ENCODE data around the gene PKP1. TPM values are rescaled to one million over a fixed set of nuclear protein-coding genes. Genes with fewer than 3 reads are reported as not detected.
A peak's percentile ranks its signal among the peaks of the same experiment; 100 is the strongest.

The PKP1 gene
- total RNA-seq, 2 donors from 2014 or later, result 0.77 to 1.0 TPM

- no peak for DNase-seq
- peak in 1 of 2 donors; percentile 46 for ATAC-seq
- intact Hi-C loops (cut with DNase I), result no loop called here
Observed at GRCh38 chr1:201335174-201335870, 52.0 kb downstream of the PKP1 start.

DNA sequence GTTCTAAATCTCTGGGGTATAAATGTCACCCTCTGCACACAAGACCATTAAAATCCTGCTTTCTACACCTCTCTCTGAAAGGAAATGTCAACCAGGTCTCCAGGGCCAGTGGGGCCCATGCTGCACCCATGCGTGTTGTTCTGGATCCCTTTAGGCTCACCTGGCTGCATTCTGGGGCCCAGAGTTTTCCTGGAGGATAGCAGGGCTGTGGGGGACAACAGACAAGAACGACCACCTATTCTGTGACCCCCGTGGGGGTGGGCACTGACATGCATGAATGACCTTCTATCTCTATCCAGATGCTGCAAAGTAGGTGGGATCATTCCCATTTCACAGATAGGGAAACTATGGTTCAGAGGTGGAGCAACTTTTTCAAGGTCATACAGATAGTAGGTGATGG is 52.6 kb downstream of the PKP1 start:
- no peak for DNase-seq

DNA sequence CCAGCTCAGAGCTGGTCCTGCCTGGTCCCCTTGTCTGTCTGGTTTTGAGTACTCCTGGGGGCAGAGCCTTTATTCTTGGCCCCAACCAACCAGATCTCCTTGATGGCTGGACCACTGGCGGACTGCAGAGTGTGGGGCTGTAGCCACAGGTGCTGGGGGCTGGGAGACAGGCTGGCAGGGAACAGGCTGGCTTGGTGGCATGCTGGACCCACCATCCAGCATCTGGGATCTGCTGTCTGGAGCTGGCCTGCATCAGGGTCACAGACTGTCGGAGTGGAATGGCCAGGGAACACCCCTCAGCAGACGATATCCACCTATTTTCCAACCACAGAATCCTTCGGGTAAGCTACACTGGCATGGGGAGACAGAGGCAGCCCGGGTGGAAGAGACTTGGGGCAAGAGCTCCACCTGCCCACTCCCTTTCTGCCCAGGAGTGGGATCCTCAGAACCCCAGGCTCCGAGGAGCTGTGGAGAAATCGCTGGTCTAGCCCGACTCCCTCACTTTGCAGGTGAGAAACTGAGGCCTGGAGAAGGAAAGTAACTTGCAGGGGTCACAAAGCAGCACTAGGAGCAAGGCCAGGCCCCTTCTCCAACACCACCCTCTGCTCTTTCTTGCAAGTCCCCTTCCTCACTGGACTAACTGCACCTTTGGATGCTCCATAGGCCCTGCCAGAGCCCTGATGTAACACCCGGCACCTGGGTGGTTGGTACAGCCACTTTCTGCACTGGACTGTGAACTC is 53.6 kb downstream of the PKP1 start:
- DNase-seq (no peak), ATAC-seq (no peak)
- intact Hi-C loops (cut with DNase I), result no loop called here

More for the DNA sequence above, 52.6 kb downstream of the PKP1 start:
- intact Hi-C loops (cut with DNase I), result no loop called here
- ATAC-seq, result no peak

- DNase-seq (no peak), ATAC-seq (no peak)
- intact Hi-C loops (cut with DNase I), result no loop called here
Observed at GRCh38 chr1:201341377-201341776, 58.1 kb downstream of the PKP1 start.

- intact Hi-C loops (cut with DNase I), result loop anchor here (5.0 kb wide), 2 partner anchors 63 to 92 kb away; no protein-coding TSS in a partner anchor
- ATAC-seq (no peak), DNase-seq (peak; percentile 4)
Observed at GRCh38 chr1:201344206-201345080, 61.1 kb downstream of the PKP1 start.

- ATAC-seq (no peak), DNase-seq (no peak)
- intact Hi-C loops (cut with DNase I), result loop anchor here (5.0 kb wide), 2 partner anchors 62 to 93 kb away; no protein-coding TSS in a partner anchor
Observed at GRCh38 chr1:201345081-201345355, 61.7 kb downstream of the PKP1 start.

GRCh38 chr1:201346337-201346939 is 63.1 kb downstream of the PKP1 start:
- DNase-seq, result peak; percentile 25
- peak; percentile 30 to 60 for ATAC-seq
- intact Hi-C loops (cut with DNase I), result loop anchor here (2.0 to 5.0 kb wide), 3 partner anchors 61 to 94 kb away; no protein-coding TSS in a partner anchor

DNA sequence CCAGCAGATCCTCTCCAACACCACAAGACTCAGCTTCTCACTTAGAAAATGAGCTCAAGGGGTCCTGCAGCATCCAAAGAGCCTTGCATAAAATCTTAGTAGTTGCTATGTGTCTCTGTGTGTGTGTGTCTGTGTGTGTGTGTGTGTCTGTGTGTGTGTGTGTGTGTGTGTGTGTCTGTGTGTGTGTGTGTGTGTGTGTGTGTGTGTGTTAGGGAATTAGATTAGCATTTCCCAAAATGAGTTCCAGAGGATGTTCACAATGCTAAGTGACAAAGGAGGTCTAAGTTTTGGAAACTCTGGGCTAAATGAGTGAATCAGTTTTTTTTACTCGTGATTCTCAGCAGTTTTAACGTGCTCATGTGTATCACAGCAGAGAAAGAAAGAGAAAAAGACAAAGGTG is 63.7 kb downstream of the PKP1 start:
- ATAC-seq, result peak in 1 of 2 donors; percentile 1
- no peak for DNase-seq
- intact Hi-C loops (cut with DNase I), result loop anchor here (2.0 to 5.0 kb wide), 3 partner anchors 60 to 95 kb away; no protein-coding TSS in a partner anchor

- intact Hi-C loops (cut with DNase I), result loop anchor here (2.0 to 5.0 kb wide), 3 partner anchors 60 to 95 kb away; no protein-coding TSS in a partner anchor
- ATAC-seq (no peak), DNase-seq (no peak)
Observed at GRCh38 chr1:201347498-201348210, 64.3 kb downstream of the PKP1 start.

DNA sequence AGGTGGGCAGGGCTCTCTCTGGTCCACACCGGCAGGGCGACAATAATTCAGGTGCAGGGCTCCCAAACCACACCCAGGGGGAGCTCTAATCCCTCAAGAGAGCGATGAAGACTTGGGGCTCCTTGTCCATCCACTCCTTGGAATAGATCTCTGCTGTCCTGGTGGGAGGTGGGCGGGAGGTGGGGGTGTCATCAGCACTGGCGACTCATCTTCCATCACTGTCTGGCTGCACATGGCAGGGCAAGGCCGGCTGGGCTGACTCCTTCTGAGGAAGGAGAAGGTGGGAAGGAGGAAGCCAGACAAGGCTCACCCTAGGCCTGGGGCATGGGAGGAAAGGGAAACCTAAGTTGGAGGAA is 64.9 kb downstream of the PKP1 start:
- peak; percentile 8 for DNase-seq

DNA sequence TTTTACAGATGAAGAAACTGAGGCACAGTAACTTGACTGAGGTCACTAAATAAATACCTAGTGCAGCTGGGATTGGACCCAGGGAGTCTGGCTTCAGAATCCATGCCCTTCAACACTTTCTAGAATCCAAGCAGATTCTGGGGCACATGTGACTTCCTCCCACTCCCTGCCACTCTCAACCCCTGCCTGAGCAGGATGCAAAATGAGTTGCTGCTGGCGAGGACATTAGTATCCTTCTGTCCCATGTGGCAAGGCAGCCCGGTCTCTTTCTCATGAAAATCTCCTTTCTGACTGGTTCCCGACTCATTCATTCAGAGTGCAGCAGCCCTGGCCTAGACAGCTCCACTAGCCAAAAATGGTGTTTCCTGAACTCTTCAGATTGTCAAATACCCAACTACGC is 65.8 kb downstream of the PKP1 start:
- ATAC-seq (no peak), DNase-seq (peak; percentile 4)
- intact Hi-C loops (cut with DNase I), result loop anchor here (5.0 kb wide), 2 partner anchors 58 to 97 kb away; no protein-coding TSS in a partner anchor

More for the DNA sequence above, 64.9 kb downstream of the PKP1 start:
- peak in 1 of 2 donors; percentile 59 for ATAC-seq
- intact Hi-C loops (cut with DNase I), result loop anchor here (5.0 kb wide), 2 partner anchors 59 to 96 kb away; no protein-coding TSS in a partner anchor

- ATAC-seq (no peak), DNase-seq (no peak)
- intact Hi-C loops (cut with DNase I), result no loop called here
Observed at GRCh38 chr1:201350361-201350725, 67.0 kb downstream of the PKP1 start.

GRCh38 chr1:201350884-201351283 is 67.6 kb downstream of the PKP1 start:
- DNase-seq (no peak), ATAC-seq (no peak)
- intact Hi-C loops (cut with DNase I), result no loop called here

GRCh38 chr1:201351617-201352016 is 68.3 kb downstream of the PKP1 start:
- intact Hi-C loops (cut with DNase I), result no loop called here
- no peak for ATAC-seq
- DNase-seq, result no peak

DNA sequence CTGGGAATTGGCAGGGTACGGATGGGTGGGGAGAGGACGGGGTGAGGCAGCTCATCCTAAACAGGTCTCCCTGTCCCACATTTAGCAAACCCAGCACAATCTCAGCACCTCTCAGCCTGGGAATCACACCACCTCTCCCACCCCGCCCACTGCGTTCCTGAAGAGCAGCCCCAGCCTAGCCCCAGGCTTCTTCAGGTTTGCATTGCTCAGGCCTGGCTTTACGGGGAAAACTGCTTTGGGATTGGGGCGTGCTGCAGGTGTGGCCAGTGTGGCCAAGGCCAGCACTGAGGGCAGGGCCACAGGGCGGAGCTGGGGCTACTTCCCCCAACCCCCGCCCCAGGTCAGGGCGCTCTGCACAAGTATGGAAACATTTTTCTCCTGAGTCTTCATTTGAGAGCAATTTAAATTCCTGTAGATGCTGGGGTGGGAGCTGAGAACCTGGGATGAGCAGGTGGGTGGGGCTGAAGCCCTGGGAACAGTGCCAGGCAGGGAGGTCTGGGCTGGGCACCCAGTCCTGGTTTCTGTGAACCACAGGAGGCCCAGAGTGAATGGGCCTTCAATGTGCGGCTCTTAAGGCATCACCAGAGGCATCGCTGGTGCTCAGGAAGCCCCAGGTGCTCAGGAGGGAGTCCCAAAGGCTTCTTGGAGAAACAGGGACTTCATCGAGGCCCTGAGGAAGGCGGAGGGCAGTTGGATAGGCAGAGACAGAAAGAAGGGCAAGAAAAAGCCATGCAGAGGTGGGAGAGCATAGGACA is 70.1 kb downstream of the PKP1 start:
- DNase-seq (no peak), ATAC-seq (no peak)
- intact Hi-C loops (cut with DNase I), result no loop called here

DNA sequence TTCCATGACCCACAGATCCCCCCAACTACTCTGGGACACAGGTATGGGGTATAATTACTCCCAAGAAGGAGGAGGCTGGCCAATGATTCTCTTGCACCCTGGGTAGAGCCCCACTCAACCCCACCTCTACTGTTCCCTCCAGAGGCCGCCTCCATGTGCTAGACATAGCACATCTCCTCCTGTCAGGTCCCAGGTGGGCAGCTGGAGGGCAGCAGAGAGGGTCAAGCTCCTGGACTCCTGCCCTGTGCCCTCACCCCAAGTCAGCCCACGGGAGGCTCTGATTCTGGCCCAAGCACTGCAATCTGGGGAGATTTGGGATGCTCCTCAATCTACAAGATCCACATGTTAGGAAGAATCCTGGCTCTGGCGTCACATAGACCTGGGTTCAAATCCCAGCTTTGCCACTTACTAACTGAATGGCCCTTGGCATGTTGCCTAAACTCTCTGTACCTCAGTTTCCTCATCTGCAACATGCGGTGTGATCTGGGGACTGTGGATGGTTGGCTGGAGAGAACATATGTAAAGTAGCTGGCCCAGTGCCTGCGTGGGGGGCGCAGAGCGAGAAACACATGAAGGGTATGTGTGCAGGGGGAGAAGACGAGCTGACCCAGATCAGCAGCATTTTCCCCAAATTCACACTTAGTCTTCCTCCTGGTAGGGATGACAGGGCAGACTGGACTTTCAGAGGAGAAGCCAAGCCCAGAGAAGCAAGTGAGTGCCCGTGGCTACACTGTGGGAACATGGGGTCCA is 71.0 kb downstream of the PKP1 start:
- intact Hi-C loops (cut with DNase I), result no loop called here
- DNase-seq (no peak), ATAC-seq (no peak)

GRCh38 chr1:201354901-201355295 is 71.6 kb downstream of the PKP1 start:
- intact Hi-C loops (cut with DNase I), result no loop called here
- no peak for DNase-seq
- ATAC-seq, result peak; percentile 2 to 12

All from left cardiac atrium (tissue), 4 donors.